ENCODE results near the gene CACNA2D2.

The CACNA2D2 gene

GRCh38 chr3:50531201-50531600, 27.8 kb upstream of the CACNA2D2 start:
- no peak for DNase-seq (ENCODE audit: low read depth in 1 of 2, low spot score in 1 of 2)
- H3K27me3 ChIP-seq (ENCODE audit: insufficient read depth, poor library complexity, severe bottlenecking): peaks cover 14% of the 10 kb centered on the region
- H3K27ac ChIP-seq (replicated peaks): no peak overlapping the region
- TF ChIP-seq POLR2AphosphoS5 (IDR thresholded peaks at IDR 0.05; ENCODE audit: low read depth) (no peak), CTCF (IDR thresholded peaks at IDR 0.05; ENCODE audit: insufficient read depth, low read length) (no peak), SPI1 (IDR thresholded peaks at IDR 0.05; ENCODE audit: borderline replicate concordance, low read depth) (no peak), GABPA (IDR thresholded peaks at IDR 0.05; ENCODE audit: low read depth) (no peak)
- TF ChIP-seq, protein P1, sequence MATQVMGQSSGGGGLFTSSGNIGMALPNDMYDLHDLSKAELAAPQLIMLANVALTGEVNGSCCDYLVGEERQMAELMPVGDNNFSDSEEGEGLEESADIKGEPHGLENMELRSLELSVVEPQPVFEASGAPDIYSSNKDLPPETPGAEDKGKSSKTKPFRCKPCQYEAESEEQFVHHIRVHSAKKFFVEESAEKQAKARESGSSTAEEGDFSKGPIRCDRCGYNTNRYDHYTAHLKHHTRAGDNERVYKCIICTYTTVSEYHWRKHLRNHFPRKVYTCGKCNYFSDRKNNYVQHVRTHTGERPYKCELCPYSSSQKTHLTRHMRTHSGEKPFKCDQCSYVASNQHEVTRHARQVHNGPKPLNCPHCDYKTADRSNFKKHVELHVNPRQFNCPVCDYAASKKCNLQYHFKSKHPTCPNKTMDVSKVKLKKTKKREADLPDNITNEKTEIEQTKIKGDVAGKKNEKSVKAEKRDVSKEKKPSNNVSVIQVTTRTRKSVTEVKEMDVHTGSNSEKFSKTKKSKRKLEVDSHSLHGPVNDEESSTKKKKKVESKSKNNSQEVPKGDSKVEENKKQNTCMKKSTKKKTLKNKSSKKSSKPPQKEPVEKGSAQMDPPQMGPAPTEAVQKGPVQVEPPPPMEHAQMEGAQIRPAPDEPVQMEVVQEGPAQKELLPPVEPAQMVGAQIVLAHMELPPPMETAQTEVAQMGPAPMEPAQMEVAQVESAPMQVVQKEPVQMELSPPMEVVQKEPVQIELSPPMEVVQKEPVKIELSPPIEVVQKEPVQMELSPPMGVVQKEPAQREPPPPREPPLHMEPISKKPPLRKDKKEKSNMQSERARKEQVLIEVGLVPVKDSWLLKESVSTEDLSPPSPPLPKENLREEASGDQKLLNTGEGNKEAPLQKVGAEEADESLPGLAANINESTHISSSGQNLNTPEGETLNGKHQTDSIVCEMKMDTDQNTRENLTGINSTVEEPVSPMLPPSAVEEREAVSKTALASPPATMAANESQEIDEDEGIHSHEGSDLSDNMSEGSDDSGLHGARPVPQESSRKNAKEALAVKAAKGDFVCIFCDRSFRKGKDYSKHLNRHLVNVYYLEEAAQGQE (IDR thresholded peaks at IDR 0.05; ENCODE audit: insufficient replicate concordance, low read depth): no peak
- H3K4me3 ChIP-seq (replicated peaks; ENCODE audit: insufficient read depth, low read length): no peak overlapping the region

DNA sequence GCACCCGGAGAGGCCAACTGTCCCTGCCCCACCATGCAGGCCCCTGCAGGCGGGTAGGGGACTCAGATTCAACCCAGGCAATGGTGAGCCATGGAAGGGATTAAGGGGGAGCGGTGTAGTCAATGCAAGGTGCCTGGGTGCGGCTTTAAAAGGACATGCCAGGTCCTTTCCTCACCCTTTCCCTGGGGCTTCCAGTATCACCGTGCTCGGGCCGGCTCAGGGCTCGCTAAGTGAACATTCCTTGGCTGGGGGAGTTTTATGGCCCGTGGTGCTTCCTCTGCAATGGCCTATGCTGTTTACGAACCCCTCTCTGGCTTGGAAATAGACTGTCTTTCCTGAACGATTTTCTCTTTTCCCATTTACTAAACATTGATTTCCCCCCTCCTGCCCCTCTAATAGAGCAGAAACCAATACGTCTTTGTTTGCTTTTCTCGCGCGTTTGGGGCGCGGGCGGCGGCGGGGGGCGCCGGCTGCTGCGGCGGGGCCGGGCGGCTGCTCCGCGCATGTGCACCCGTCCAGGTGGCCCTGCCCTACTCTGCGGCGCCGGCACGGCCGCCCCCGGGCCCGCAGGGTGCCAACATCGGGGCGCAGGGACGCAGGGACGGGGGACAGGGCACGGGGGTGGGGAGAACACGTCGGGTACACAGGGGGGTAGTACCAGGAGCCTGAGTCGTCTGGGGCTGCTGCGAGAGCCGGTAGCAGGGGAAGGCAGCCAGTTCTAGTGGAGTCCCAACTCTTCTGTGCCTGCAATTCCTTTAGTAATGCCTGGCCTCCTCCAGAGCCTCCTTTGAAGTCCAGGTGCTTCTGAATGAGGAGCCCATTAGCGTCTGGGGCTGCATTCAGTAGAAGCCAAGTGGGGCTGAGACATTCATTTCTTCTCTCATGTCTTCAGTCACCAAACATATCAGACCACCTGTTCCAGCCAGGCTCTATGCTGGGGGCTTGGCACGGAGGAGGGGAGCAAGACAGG, 26.9 kb upstream of the CACNA2D2 start:
- no peak overlapping the region for H3K4me3 ChIP-seq (replicated peaks; ENCODE audit: insufficient read depth, low read length)
- TF ChIP-seq, protein P1 (IDR thresholded peaks at IDR 0.05; ENCODE audit: insufficient replicate concordance, low read depth): no peak
- TF ChIP-seq CTCF (IDR thresholded peaks at IDR 0.05; ENCODE audit: insufficient read depth, low read length) (no peak), GABPA (IDR thresholded peaks at IDR 0.05; ENCODE audit: low read depth) (no peak), SPI1 (IDR thresholded peaks at IDR 0.05; ENCODE audit: borderline replicate concordance, low read depth) (no peak), POLR2AphosphoS5 (IDR thresholded peaks at IDR 0.05; ENCODE audit: low read depth) (no peak)
- no peak for DNase-seq (ENCODE audit: low read depth in 1 of 2, low spot score in 1 of 2)
- H3K27me3 ChIP-seq (ENCODE audit: insufficient read depth, poor library complexity, severe bottlenecking): peaks cover 11% of the 10 kb centered on the region
- no peak overlapping the region for H3K27ac ChIP-seq (replicated peaks)

DNA sequence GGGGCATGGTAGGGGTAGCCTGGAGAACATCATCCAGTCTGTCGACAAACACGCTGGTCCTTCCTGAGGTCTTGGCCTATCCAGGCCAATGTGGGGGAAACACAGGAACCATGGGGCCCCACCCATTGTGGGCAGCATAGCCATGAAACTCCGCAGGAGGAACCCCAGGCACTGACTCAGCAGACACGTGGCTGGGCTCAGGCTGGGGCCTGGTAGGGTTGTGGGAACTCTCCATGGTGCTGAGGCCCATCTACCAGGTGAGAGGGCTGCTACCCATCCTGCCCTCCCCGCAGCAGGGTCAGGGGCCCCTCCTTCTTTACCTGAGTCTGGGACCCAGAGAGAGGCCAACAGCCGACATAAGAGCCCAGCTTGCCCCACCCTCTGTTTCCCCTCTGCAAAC, 22.6 kb upstream of the CACNA2D2 start:
- Histone ChIP-seq H3K27me3 (ENCODE audit: insufficient read depth, poor library complexity, severe bottlenecking) (peaks cover 6% of the 10 kb centered on the region), H3K27ac (replicated peaks) (no peak overlapping the region), H3K4me3 (replicated peaks; ENCODE audit: insufficient read depth, low read length) (no peak overlapping the region)
- peak; percentile 63 to 67 for DNase-seq (ENCODE audit: low read depth in 1 of 2, low spot score in 1 of 2)
- TF ChIP-seq, protein P1 (IDR thresholded peaks at IDR 0.05; ENCODE audit: insufficient replicate concordance, low read depth): peak; percentile 98
- TF ChIP-seq POLR2AphosphoS5 (IDR thresholded peaks at IDR 0.05; ENCODE audit: low read depth): no peak
